Neuronal stem cell (in vitro differentiated cells): ENCODE measurements around the gene CEP131.

ENCODE experiments used
- DNase-seq: peaks from one replicate; pipeline ENCODE4 v3.0.0-alpha.2; 2013; ENCODE audit warnings: low spot score
- H2AFZ ChIP-seq: one replicate; pipeline ENCODE4 v1.6.1; 2013; ENCODE audit warnings: mild to moderate bottlenecking, low read length, inconsistent platforms
- H2AK5ac ChIP-seq: 2 replicates; pipeline ENCODE4 v1.6.1; 2013; ENCODE audit warnings: low read depth, mild to moderate bottlenecking, inconsistent platforms, low read length, moderate library complexity, mixed read lengths
- H2BK120ac ChIP-seq: 2 replicates; pipeline ENCODE4 v1.6.1; 2013; ENCODE audit warnings: low read depth, mild to moderate bottlenecking, inconsistent platforms, low read length, moderate library complexity, mixed read lengths
- H2BK12ac ChIP-seq: one replicate; pipeline ENCODE4 v1.6.1; 2013; ENCODE audit warnings: low read length, inconsistent platforms
- H2BK15ac ChIP-seq: 2 replicates; pipeline ENCODE4 v1.6.1; 2013; ENCODE audit warnings: mild to moderate bottlenecking, low read length, inconsistent platforms, mixed read lengths
- H2BK5ac ChIP-seq: one replicate; pipeline ENCODE4 v1.6.1; 2013; ENCODE audit warnings: inconsistent platforms, mild to moderate bottlenecking, low read length, moderate library complexity
- H3K14ac ChIP-seq: one replicate; pipeline ENCODE4 v1.6.1; 2013; ENCODE audit warnings: low read length, inconsistent platforms
- H3K18ac ChIP-seq: 2 replicates; pipeline ENCODE4 v1.6.1; 2013; ENCODE audit warnings: low read length, inconsistent platforms
- H3K23ac ChIP-seq: 2 replicates; pipeline ENCODE4 v1.6.1; 2013; ENCODE audit warnings: low read depth, mild to moderate bottlenecking, mixed read lengths, low read length, inconsistent platforms; ENCODE audit not compliant: poor library complexity
- H3K27ac ChIP-seq: replicated peaks from 3 replicates; pipeline ENCODE4 v1.5.1; 2013; ENCODE audit warnings: low read length, inconsistent platforms
- H3K27me3 ChIP-seq, 3 experiments: 2 replicates each; pipeline ENCODE4 v1.6.1; 2013; ENCODE audit warnings: low read length in 3 of 3, mild to moderate bottlenecking in 2 of 3, inconsistent platforms in 1 of 3, low read depth in 1 of 3, mixed read lengths in 1 of 3, moderate library complexity in 1 of 3; ENCODE audit not compliant: control insufficient read depth in 3 of 3, insufficient read depth in 3 of 3
- H3K36me3 ChIP-seq, 2 donors: replicated peaks in 1 of 2; 2 replicates each; pipeline ENCODE4 v1.6.1; 2013; ENCODE audit warnings: low read length in 2 of 2; ENCODE audit not compliant: control insufficient read depth in 2 of 2, insufficient read depth in 2 of 2
- H3K4ac ChIP-seq: 2 replicates; pipeline ENCODE4 v1.6.1; 2013; ENCODE audit warnings: inconsistent platforms, mild to moderate bottlenecking, low read length, moderate library complexity
- H3K4me1 ChIP-seq, 2 donors: 1 replicate in 1 of 2; 2 replicates in 1 of 2; pipeline ENCODE4 v1.6.1; 2013; ENCODE audit warnings: low read length in 2 of 2, low read depth in 1 of 2; ENCODE audit not compliant: control insufficient read depth in 2 of 2, insufficient read depth in 1 of 2
- H3K4me2 ChIP-seq: one replicate; pipeline ENCODE4 v1.6.1; 2013; ENCODE audit warnings: mild to moderate bottlenecking, low read length, inconsistent platforms; ENCODE audit not compliant: insufficient read depth, poor library complexity, severe bottlenecking
- H3K4me3 ChIP-seq, 2 donors: 2 replicates each; pipeline ENCODE4 v1.5.1; 2013; ENCODE audit warnings: low read length in 2 of 2, mild to moderate bottlenecking in 2 of 2, inconsistent platforms in 1 of 2, moderate library complexity in 1 of 2
- H3K79me1 ChIP-seq: one replicate; pipeline ENCODE4 v1.6.1; 2013; ENCODE audit warnings: low read depth, mild to moderate bottlenecking, inconsistent platforms, low read length, moderate library complexity
- H3K9ac ChIP-seq: one replicate; pipeline ENCODE4 v1.6.1; 2013; ENCODE audit warnings: mild to moderate bottlenecking, low read depth, low read length, inconsistent platforms; ENCODE audit not compliant: poor library complexity
- H3K9me3 ChIP-seq, 2 donors: replicated peaks in 1 of 2; 2 replicates each; pipeline versions ENCODE3 to v1.6.1; 2013; ENCODE audit warnings: low read length in 2 of 2, mild to moderate bottlenecking in 2 of 2, inconsistent platforms in 1 of 2, low read depth in 1 of 2, mixed read lengths in 1 of 2, moderate library complexity in 1 of 2; ENCODE audit not compliant: control insufficient read depth in 2 of 2, insufficient read depth in 1 of 2
- H4K8ac ChIP-seq: one replicate; pipeline ENCODE4 v1.6.1; 2013; ENCODE audit warnings: low read depth, mild to moderate bottlenecking, inconsistent platforms, low read length, moderate library complexity
- H4K91ac ChIP-seq: one replicate; pipeline ENCODE4 v1.6.1; 2013; ENCODE audit warnings: low read length, low read depth, mild to moderate bottlenecking, inconsistent platforms; ENCODE audit not compliant: poor library complexity
- WGBS, 2 donors: extraction: QIAGEN DNeasy Blood & Tissue Kit; methylation state at CpG; one replicate each; pipeline ENCODE4 v1.1.7; 2013; ENCODE audit warnings: missing lambda C conversion rate in 2 of 2, mixed read lengths in 1 of 2; ENCODE audit not compliant: insufficient read length in 2 of 2, insufficient replicate concordance in 1 of 2; ENCODE audit errors: extremely low coverage in 2 of 2; 5-methylcytosine and 5-hydroxymethylcytosine counted together

CEP131 gene

DNA sequence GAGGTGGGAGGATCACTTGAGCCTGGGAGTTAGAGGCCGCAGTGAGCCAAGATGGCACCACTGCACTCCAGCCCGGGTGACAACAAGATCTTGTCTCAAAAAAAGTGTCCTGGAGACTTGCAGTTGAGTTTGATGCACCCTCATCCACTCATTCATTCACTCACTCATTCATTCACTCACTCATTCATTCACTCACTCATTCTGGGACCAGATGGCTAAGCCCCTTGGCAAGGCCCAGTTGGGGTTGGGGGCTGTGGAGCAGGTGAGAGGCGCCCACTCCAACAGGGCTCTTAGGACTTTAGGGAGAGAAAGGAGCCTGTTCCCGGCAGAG lies 55.6 kb downstream of the CEP131 start:
- no CpG with 5 or more reads among the region's 4 CpGs for WGBS, 2 donors
- H3K4me3 ChIP-seq, result no peak overlapping the region
- no peak overlapping the region for H3K18ac ChIP-seq
- H3K27ac ChIP-seq, result no peak overlapping the region
- H2BK120ac ChIP-seq, result no peak overlapping the region
- peaks cover 0 to 11% (median 2%) of the 10 kb centered on the region in 3 experiments for H3K27me3 ChIP-seq
- H3K23ac ChIP-seq, result no peak overlapping the region
- H2BK5ac ChIP-seq, result no peak overlapping the region
- no peak overlapping the region for H2BK12ac ChIP-seq
- H3K79me1 ChIP-seq, result peaks cover 6% of the 10 kb centered on the region
- DNase-seq, result no peak
- H3K4ac ChIP-seq, result no peak overlapping the region
- peak overlapping the region; percentile 88 for H2AK5ac ChIP-seq
- no peak overlapping the region for H3K4me2 ChIP-seq
- no peak overlapping the region for H3K9ac ChIP-seq
- H2AFZ ChIP-seq, result no peak overlapping the region
- H3K36me3 ChIP-seq, result peaks cover 0 to 2% of the 10 kb centered on the region in 2 donors
- peaks cover 0 to 4% of the 10 kb centered on the region in 2 donors for H3K9me3 ChIP-seq
- H4K91ac ChIP-seq, result no peak overlapping the region
- H3K4me1 ChIP-seq, result peaks cover 12 to 19% of the 10 kb centered on the region in 2 donors
- no peak overlapping the region for H4K8ac ChIP-seq
- no peak overlapping the region for H3K14ac ChIP-seq
- no peak overlapping the region for H2BK15ac ChIP-seq

GRCh38 chr17:81166033-81166492 lies 56.7 kb downstream of the CEP131 start, which contains the start of gene AATK:
AATK (minus strand) TSS chr17:81166221; CDS start chr17:81165992, 229 bp downstream.
- Histone ChIP-seq H2BK5ac (peak within 1 kb of the TSS; percentile 71), H4K8ac (peak within 1 kb of the TSS; percentile 65), H3K79me1 (peaks cover 6% of the 10 kb centered on the region), H3K4me2 (peak within 1 kb of the TSS; percentile 86), H3K9ac (peak within 1 kb of the TSS; percentile 88), H2BK15ac (peak within 1 kb of the TSS; percentile 99), H4K91ac (peak within 1 kb of the TSS; percentile 95), H3K23ac (peak within 1 kb of the TSS; percentile 89), H3K27ac (peak within 1 kb of the TSS; percentile 27), H2AK5ac (peak within 1 kb of the TSS; percentile 99), H2AFZ (peak within 1 kb of the TSS; percentile 92), H3K14ac (peak within 1 kb of the TSS; percentile 94), H3K4ac (peak within 1 kb of the TSS; percentile 76), H3K4me3 (peak within 1 kb of the TSS; percentile 53 to 82), H3K36me3 (peaks cover 0 to 2% of the 10 kb centered on the region in 2 donors), H3K4me1 (peaks cover 12 to 19% of the 10 kb centered on the region in 2 donors), H2BK120ac (peak within 1 kb of the TSS; percentile 100), H3K27me3 (peaks cover 0 to 11% (median 2%) of the 10 kb centered on the region in 3 experiments), H3K18ac (peak within 1 kb of the TSS; percentile 98), H3K9me3 (peaks cover 0 to 3% of the 10 kb centered on the region in 2 donors), H2BK12ac (peak within 1 kb of the TSS; percentile 97)
- no peak for DNase-seq
- WGBS, 2 donors, result no CpG with 5 or more reads among the region's 62 CpGs

GRCh38 chr17:81165246-81166032 lies 57.3 kb downstream of the CEP131 start, which contains the start of gene PVALEF:
PVALEF (plus strand) TSS chr17:81165507; CDS start chr17:81181227, 15,720 bp downstream.
- Histone ChIP-seq H2AFZ (peak within 1 kb of the TSS; percentile 92), H3K27ac (peak within 1 kb of the TSS; percentile 27), H3K4me2 (peak within 1 kb of the TSS; percentile 86), H3K9me3 (peaks cover 0 to 3% of the 10 kb centered on the region in 2 donors), H2BK12ac (peak within 1 kb of the TSS; percentile 98), H3K4me3 (peak within 1 kb of the TSS; percentile 53 to 82), H3K27me3 (peaks cover 0 to 11% (median 2%) of the 10 kb centered on the region in 3 experiments), H3K4me1 (peaks cover 12 to 19% of the 10 kb centered on the region in 2 donors), H3K23ac (peak within 1 kb of the TSS; percentile 95), H4K91ac (peak within 1 kb of the TSS; percentile 95), H3K79me1 (peaks cover 6% of the 10 kb centered on the region), H2BK120ac (peak within 1 kb of the TSS; percentile 100), H2BK5ac (peak within 1 kb of the TSS; percentile 71), H3K9ac (peak within 1 kb of the TSS; percentile 88), H3K14ac (peak within 1 kb of the TSS; percentile 94), H2AK5ac (peak within 1 kb of the TSS; percentile 99), H4K8ac (peak within 1 kb of the TSS; percentile 65), H2BK15ac (peak within 1 kb of the TSS; percentile 98), H3K18ac (peak within 1 kb of the TSS; percentile 98), H3K36me3 (peaks cover 0 to 2% of the 10 kb centered on the region in 2 donors), H3K4ac (peak within 1 kb of the TSS; percentile 76)
- WGBS, 2 donors, result no CpG with 5 or more reads among the region's 46 CpGs
- DNase-seq, result peak; percentile 38
